ENCODE measurements around the gene GPR39.

The GPR39 gene

GRCh38 chr2:132448771-132449170 lies 32.2 kb downstream of the GPR39 start:
- no peak for DNase-seq

- DNase-seq: no peak
Measured at GRCh38 chr2:132449868-132450267, 33.3 kb downstream of the GPR39 start.

GRCh38 chr2:132460781-132461180 lies 44.2 kb downstream of the GPR39 start:
- DNase-seq: no peak

- DNase-seq: no peak
Measured at GRCh38 chr2:132462236-132462635, 45.6 kb downstream of the GPR39 start.

GRCh38 chr2:132463719-132464118 lies 47.1 kb downstream of the GPR39 start:
- no peak for DNase-seq

- DNase-seq: no peak
Measured at GRCh38 chr2:132465917-132466316, 49.3 kb downstream of the GPR39 start.

- DNase-seq: no peak
Measured at GRCh38 chr2:132466428-132467028, 49.9 kb downstream of the GPR39 start.

GRCh38 chr2:132468821-132469675 lies 52.4 kb downstream of the GPR39 start:
- no peak for DNase-seq

GRCh38 chr2:132470746-132471145 lies 54.1 kb downstream of the GPR39 start:
- no peak for DNase-seq

GRCh38 chr2:132473174-132473883 lies 56.7 kb downstream of the GPR39 start:
- no peak for DNase-seq

- no peak for DNase-seq
Measured at GRCh38 chr2:132475615-132476014, 59.0 kb downstream of the GPR39 start.

- DNase-seq: no peak
Measured at GRCh38 chr2:132477436-132477835, 60.8 kb downstream of the GPR39 start.

GRCh38 chr2:132477962-132478361 lies 61.4 kb downstream of the GPR39 start:
- DNase-seq: no peak

GRCh38 chr2:132478461-132479105 lies 62.0 kb downstream of the GPR39 start:
- no peak for DNase-seq

GRCh38 chr2:132479155-132479554 lies 62.5 kb downstream of the GPR39 start:
- DNase-seq: no peak

GRCh38 chr2:132482821-132483220 lies 66.2 kb downstream of the GPR39 start:
- no peak for DNase-seq

GRCh38 chr2:132484144-132484543 lies 67.5 kb downstream of the GPR39 start:
- DNase-seq: no peak

GRCh38 chr2:132488491-132488890 lies 71.9 kb downstream of the GPR39 start:
- no peak for DNase-seq

GRCh38 chr2:132489150-132489549 lies 72.5 kb downstream of the GPR39 start:
- no peak for DNase-seq

- DNase-seq: no peak
Measured at GRCh38 chr2:132495881-132496280, 79.3 kb downstream of the GPR39 start.

- DNase-seq: no peak
Measured at GRCh38 chr2:132496555-132496954, 80.0 kb downstream of the GPR39 start.

- DNase-seq: no peak
Measured at GRCh38 chr2:132497591-132497990, 81.0 kb downstream of the GPR39 start.

- DNase-seq: no peak
Measured at GRCh38 chr2:132503701-132504100, 87.1 kb downstream of the GPR39 start.

All from NCI-H446 treated with DMSO at 0.1 percent for 48 hours (cell line).